Spleen (tissue), 3 donors: Measurements from ENCODE around the gene TBCC.

ENCODE experiments used
- POLR2A ChIP-seq, 3 donors: fragments of 450-650 bp; IDR thresholded peaks; one replicate each; pipeline ENCODE4 v1.5.1; 2017; ENCODE audit warnings: antibody characterized with exemption in 3 of 3, mild to moderate bottlenecking in 1 of 3
- POLR2AphosphoS5 ChIP-seq, 3 donors: sonication (generic); formaldehyde crosslinking; IDR thresholded peaks; one replicate each; pipeline ENCODE4 v1.5.1; 2017; ENCODE audit warnings: antibody characterized with exemption in 3 of 3

DNA sequence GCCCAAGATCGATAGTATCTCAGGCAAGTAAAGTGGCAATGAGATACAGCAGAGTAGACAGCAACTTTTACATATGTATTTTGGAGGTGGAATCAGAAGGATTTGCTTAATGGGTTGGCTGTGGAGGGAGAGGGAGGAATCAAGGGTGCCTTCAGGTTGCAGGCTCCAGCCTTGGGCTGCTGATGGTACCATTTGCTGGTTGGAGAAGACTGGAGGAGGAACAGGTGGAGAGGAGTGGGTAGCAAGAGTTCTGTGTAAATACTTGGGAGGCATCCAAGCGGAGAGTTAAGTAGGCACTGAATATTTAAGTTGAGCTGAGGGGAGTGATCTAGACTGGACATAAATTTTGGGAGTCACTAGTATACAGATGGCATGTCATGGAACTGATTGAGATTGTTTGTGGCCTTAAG lies 41.2 kb upstream of the TBCC start:
- TF ChIP-seq POLR2A (IDR thresholded peaks at IDR 0.05) (no peak), POLR2AphosphoS5 (IDR thresholded peaks at IDR 0.05) (no peak)
